GM12878 (cell line): ENCODE measurements around the gene IFT52. TPM values are rescaled to one million over a fixed set of nuclear protein-coding genes. Genes with fewer than 3 reads are reported as not detected.

Experiments used
- ATAC-seq: fragments of 200-7000 bp; cut with Tn5 transposase; 3 replicates; pipeline ENCODE4 v1.9.1; 2020; ENCODE audit warnings: mild to moderate bottlenecking, moderate library complexity
- Bru-seq: library from RNA; stranded (reverse); fragments of 400-500 nt; gene quantifications from one replicate; lab custom pipeline; 2021; lab: Mats Ljungman, UMichigan
- BruChase-seq, 2 experiments: library from RNA; stranded (reverse); fragments of 400-500 nt; gene quantifications; one replicate each; lab custom pipeline; 2021; lab: Mats Ljungman, UMichigan
- BruUV-seq: library from RNA; stranded (reverse); fragments of 400-500 nt; replicated peaks from 2 replicates; lab custom pipeline; 2021; lab: Mats Ljungman, UMichigan
- CTCF ChIA-PET: fragments of 300-600 bp; sonication (Branson Sonifier 250); formaldehyde crosslinking; extraction: SDS; loops from one replicate; lab custom pipeline; 2021; ENCODE audit warnings: inconsistent platforms; lab: Yijun Ruan, JAX
- POLR2A ChIA-PET: fragments of 350-600 bp; formaldehyde crosslinking; extraction: SDS; loops from one replicate; lab custom pipeline; 2021; ENCODE audit warnings: inconsistent platforms; lab: Charles Lee
- RAD21 ChIA-PET: fragments of 300-600 bp; sonication (Branson Sonifier 250); formaldehyde crosslinking; loops from one replicate; lab custom pipeline; 2023; ENCODE audit warnings: antibody characterized with exemption; ENCODE audit not compliant: unreplicated experiment; lab: Charles Lee
- SMC1A ChIA-PET: fragments of 300-600 bp; sonication (Branson Sonifier 250); formaldehyde crosslinking; loops from one replicate; lab custom pipeline; 2023; ENCODE audit not compliant: unreplicated experiment, uncharacterized antibody; lab: Charles Lee
- DNase-seq: peaks from one replicate; pipeline ENCODE4 v3.0.0-alpha.2; 2011; ENCODE audit warnings: low read depth, low spot score
- FAIRE-seq: peaks from 3 replicates; lab custom pipeline; 2011; peaks lifted over from hg19 to GRCh38; lab: Jason Lieb, UNC
- H2AFZ ChIP-seq: 2 replicates; pipeline ENCODE4 v1.6.0; 2011; ENCODE audit warnings: low read depth, low read length, control low read depth; ENCODE audit not compliant: control insufficient read depth
- H3K27ac ChIP-seq: 2 replicates; pipeline ENCODE4 v1.5.1; 2011; ENCODE audit warnings: control low read depth; ENCODE audit not compliant: control insufficient read depth, insufficient read depth
- H3K27me3 ChIP-seq, 2 experiments: replicated peaks in 1 of 2; 2 replicates each; pipeline versions ENCODE4 v1.6.0 to v1.6.1; 2011; ENCODE audit warnings: low read length in 1 of 2; ENCODE audit not compliant: control insufficient read depth in 2 of 2, insufficient read depth in 2 of 2
- H3K36me3 ChIP-seq, 2 experiments: 2 replicates each; pipeline ENCODE4 v1.5.1; 2011; ENCODE audit warnings: low read length in 1 of 2; ENCODE audit not compliant: control insufficient read depth in 2 of 2, insufficient read depth in 2 of 2
- H3K4me1 ChIP-seq: 2 replicates; pipeline ENCODE4 v1.6.1; 2011; ENCODE audit warnings: mild to moderate bottlenecking, low read length, moderate library complexity, mixed read lengths; ENCODE audit not compliant: control insufficient read depth, insufficient read depth
- H3K4me2 ChIP-seq: 2 replicates; pipeline ENCODE4 v1.6.0; 2011; ENCODE audit warnings: control low read depth; ENCODE audit not compliant: control insufficient read depth, insufficient read depth
- H3K4me3 ChIP-seq: fragments of 200-600 bp; sonication (generic); 2 replicates; pipeline ENCODE4 v1.5.1; 2016
- H3K79me2 ChIP-seq: 2 replicates; pipeline ENCODE4 v1.6.0; 2011; ENCODE audit warnings: low read length; ENCODE audit not compliant: control insufficient read depth, insufficient read depth
- H3K9ac ChIP-seq: 2 replicates; pipeline ENCODE4 v1.8.0; 2011; ENCODE audit warnings: low read length, control low read depth, mixed read lengths; ENCODE audit not compliant: control insufficient read depth, insufficient read depth
- H3K9me3 ChIP-seq: replicated peaks from 3 replicates; pipeline ENCODE4 v1.5.1; 2011; ENCODE audit warnings: mild to moderate bottlenecking, low read length; ENCODE audit not compliant: control insufficient read depth, insufficient read depth
- H4K20me1 ChIP-seq: 2 replicates; pipeline ENCODE4 v1.6.0; 2011; ENCODE audit not compliant: control insufficient read depth, insufficient read depth
- IRF3 ChIP-seq: fragments of 450-650 bp; IDR thresholded peaks from 2 replicates; pipeline ENCODE4 v1.6.1; 2014; ENCODE audit warnings: mild to moderate bottlenecking
- MLLT1 ChIP-seq: fragments of 450-650 bp; IDR thresholded peaks from 2 replicates; pipeline ENCODE4 v1.6.1; 2016; ENCODE audit warnings: mild to moderate bottlenecking
- ZNF207 ChIP-seq: fragments of 450-650 bp; IDR thresholded peaks from 2 replicates; pipeline ENCODE4 v1.6.1; 2014; ENCODE audit warnings: antibody characterized with exemption, mild to moderate bottlenecking, borderline replicate concordance
- WGBS: methylation state at CpG from one replicate; pipeline ENCODE4 v1.1.6; 2016; ENCODE audit warnings: low lambda C conversion rate; ENCODE audit not compliant: insufficient replicate concordance, insufficient coverage; ENCODE audit errors: missing lambda C conversion rate; 5-methylcytosine and 5-hydroxymethylcytosine counted together
- in situ Hi-C: fragments of 300-500 bp; cut with MboI; formaldehyde crosslinking; loops from 9 replicates; pipeline ENCODE4 v1.14.3; 2018; ENCODE audit warnings: mixed read lengths
- intact Hi-C: fragments of 100-400 bp; cut with micrococcal nuclease; formaldehyde crosslinking; loops from one replicate; pipeline ENCODE4 v1.14.2; 2022; ENCODE audit not compliant: unreplicated experiment
- long read RNA-seq, 2 experiments: library from polyadenylated mRNA; unstranded; transcript quantifications; one replicate each; pipeline ENCODE4 v2.0.0, GENCODE V29; 2019 to 2020
- polyA minus RNA-seq, 3 experiments: library from RNA; depleted of rRNA, polyadenylated mRNA; stranded (reverse); fragments of >200 nt; gene quantifications; 2 replicates each; pipeline ENCODE4 v1.2.3, GENCODE V29; 2011
- polyA plus RNA-seq, 11 experiments: library from polyadenylated mRNA; depleted of rRNA in 4 of 11; unstranded in 6 of 11; stranded (reverse) in 5 of 11; fragments of >200 nt; fragmentation: Nextera tagmentation in 4 of 11; fragmentation: Illumina TruSeq in 1 of 11; extraction: Ambion mirVana in 4 of 11; extraction: Trizol in 1 of 11; gene quantifications; 1 replicate in 1 of 11; 2 replicates in 10 of 11; pipeline versions ENCODE4 v1.2.1 to v1.2.3, GENCODE V29; 2011 to 2016; ENCODE audit warnings: inconsistent platforms in 2 of 11, missing spikeins in 2 of 11, low read depth in 1 of 11
- total RNA-seq, 4 experiments: library from RNA; depleted of rRNA in 3 of 4; stranded (reverse); fragments of >200 nt in 3 of 4; fragmentation: Illumina TruSeq in 1 of 4; extraction: Trizol in 1 of 4; gene quantifications; 2 replicates each; pipeline versions ENCODE4 v1.2.1 to v1.2.3, GENCODE V29; 2013 to 2021
- TF ChIP-seq, protein P1 (sequence below): fragments of 450-650 bp; IDR thresholded peaks from 2 replicates; pipeline ENCODE4 v1.6.1; 2017; ENCODE audit warnings: antibody characterized with exemption, mild to moderate bottlenecking, moderate library complexity

IFT52 gene, protein sequence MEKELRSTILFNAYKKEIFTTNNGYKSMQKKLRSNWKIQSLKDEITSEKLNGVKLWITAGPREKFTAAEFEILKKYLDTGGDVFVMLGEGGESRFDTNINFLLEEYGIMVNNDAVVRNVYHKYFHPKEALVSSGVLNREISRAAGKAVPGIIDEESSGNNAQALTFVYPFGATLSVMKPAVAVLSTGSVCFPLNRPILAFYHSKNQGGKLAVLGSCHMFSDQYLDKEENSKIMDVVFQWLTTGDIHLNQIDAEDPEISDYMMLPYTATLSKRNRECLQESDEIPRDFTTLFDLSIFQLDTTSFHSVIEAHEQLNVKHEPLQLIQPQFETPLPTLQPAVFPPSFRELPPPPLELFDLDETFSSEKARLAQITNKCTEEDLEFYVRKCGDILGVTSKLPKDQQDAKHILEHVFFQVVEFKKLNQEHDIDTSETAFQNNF
- 9.6 and 15.9 TPM in 2 replicates for total RNA-seq (2013; cell fraction: nucleolus; rRNA removed)
- total RNA-seq (2014; rRNA removed) (22.5 and 22.7 TPM in 2 replicates), total RNA-seq (2014; rRNA removed; fragmentation: Illumina TruSeq; extraction: Trizol) (23.3 and 26.0 TPM in 2 replicates), total RNA-seq (2021) (21.2 and 21.9 TPM in 2 replicates), polyA plus RNA-seq (2011; rRNA removed) (27.0 and 28.6 TPM in 2 replicates), polyA plus RNA-seq (2014; fragmentation: Illumina TruSeq; extraction: Trizol) (25.3 and 27.0 TPM in 2 replicates), polyA plus RNA-seq (2014; fragmentation: Nextera tagmentation; extraction: Ambion mirVana) (10 to 100 TPM; 26.7 to 28.2 TPM), polyA plus RNA-seq (2014; rRNA removed) (17.4 and 18.1 TPM in 2 replicates), polyA plus RNA-seq (2016; fragmentation: Nextera tagmentation; extraction: Ambion mirVana) (10 to 100 TPM; 30.4 to 30.5 TPM), polyA minus RNA-seq (2011; rRNA and poly(A)+ RNA removed) (26.1 and 30.7 TPM in 2 replicates), Bru-seq, nascent RNA (percentile 48 among the genes with signal in this experiment), BruChase-seq, experiment 1, labeled RNA remaining after a 6-hour chase (percentile 54 among the genes with signal in this experiment), BruChase-seq, experiment 2, labeled RNA remaining after a 2-hour chase (percentile 51 among the genes with signal in this experiment)
- polyA plus RNA-seq (2011; ENCODE audit: low read depth), result 11.1 TPM
- polyA plus RNA-seq (2011; cell fraction: cytosol; rRNA removed), result 24.5 and 25.4 TPM in 2 replicates
- 12.7 and 14.5 TPM in 2 replicates for polyA plus RNA-seq (2011; cell fraction: nucleus; rRNA removed)
- polyA plus RNA-seq (2012), result 14.9 and 16.0 TPM in 2 replicates
- 7.6 and 8.1 TPM in 2 replicates for polyA minus RNA-seq (2011; cell fraction: cytosol; rRNA and poly(A)+ RNA removed)
- polyA minus RNA-seq (2011; cell fraction: nucleus; rRNA and poly(A)+ RNA removed), result 4.2 and 5.9 TPM in 2 replicates
- long read RNA-seq, experiment 1, transcript IFT52-202 (14 exons, 1,599 nt), result major isoform, 14 of 31 reads
- long read RNA-seq, experiment 1, transcript IFT52-201 (14 exons, 1,757 nt), result major isoform, 14 of 31 reads
- long read RNA-seq, experiment 1, partial matches to known transcripts, result 2 of 31 reads
- long read RNA-seq, experiment 1, other reads (novel, unspliced or antisense), result 1 of 31 reads
- long read RNA-seq, experiment 2, transcript IFT52-202 (14 exons, 1,599 nt), result minor isoform, 40 of 120 reads
- long read RNA-seq, experiment 2, transcript IFT52-201 (14 exons, 1,757 nt), result major isoform, 46 of 120 reads
- long read RNA-seq, experiment 2, partial matches to known transcripts, result 13 of 120 reads
- long read RNA-seq, experiment 2, other reads (novel, unspliced or antisense), result 21 of 120 reads

- CTCF ChIA-PET, result interaction anchor here (1.0 to 1.2 kb wide), 3 partner anchors 52 to 142 kb away, joined by 3 to 6 read pairs (median 4); no protein-coding TSS in a partner anchor
- RAD21 ChIA-PET, result interaction anchor here (0.9 to 1.2 kb wide), 3 partner anchors 91 to 101 kb away, joined by 3 to 7 read pairs (median 5); no protein-coding TSS in a partner anchor
- peak within 1 kb of the TSS; percentile 92 for H3K27ac ChIP-seq
- no peaks in the 10 kb centered on the region for H3K9me3 ChIP-seq
- FAIRE-seq (peak; percentile 96), ATAC-seq (peak; percentile 99), DNase-seq (peak; percentile 81)
- POLR2A ChIA-PET, result interaction anchor here (0.6 to 1.3 kb wide), 4 partner anchors 53 to 1299 kb away, joined by 3 read pairs; no protein-coding TSS in a partner anchor
- peak within 1 kb of the TSS; percentile 93 for H3K4me2 ChIP-seq
- H3K4me1 ChIP-seq, result peaks cover 5% of the 10 kb centered on the region; the same call in 1 of the 2 replicates
- intact Hi-C loops (no loop called here), in situ Hi-C loops (no loop called here)
- 1% methylated on average over 67 of the region's 68 CpGs for WGBS
- no TSS peak for BruUV-seq
- SMC1A ChIA-PET, result interaction anchor here (1.1 to 1.3 kb wide), 2 partner anchors 52 to 490 kb away, joined by 3 to 5 read pairs; no protein-coding TSS in a partner anchor
- no peaks in the 10 kb centered on the region for H4K20me1 ChIP-seq
- peak within 1 kb of the TSS; percentile 99 for H2AFZ ChIP-seq
- no peaks in the 10 kb centered on the region for H3K27me3 ChIP-seq
- H3K4me3 ChIP-seq, result peak within 1 kb of the TSS; percentile 84
- H3K9ac ChIP-seq, result peak within 1 kb of the TSS; percentile 85
- no peaks in the 10 kb centered on the region for H3K36me3 ChIP-seq
- no peaks in the 10 kb centered on the region for H3K79me2 ChIP-seq
- TF ChIP-seq, protein P1, sequence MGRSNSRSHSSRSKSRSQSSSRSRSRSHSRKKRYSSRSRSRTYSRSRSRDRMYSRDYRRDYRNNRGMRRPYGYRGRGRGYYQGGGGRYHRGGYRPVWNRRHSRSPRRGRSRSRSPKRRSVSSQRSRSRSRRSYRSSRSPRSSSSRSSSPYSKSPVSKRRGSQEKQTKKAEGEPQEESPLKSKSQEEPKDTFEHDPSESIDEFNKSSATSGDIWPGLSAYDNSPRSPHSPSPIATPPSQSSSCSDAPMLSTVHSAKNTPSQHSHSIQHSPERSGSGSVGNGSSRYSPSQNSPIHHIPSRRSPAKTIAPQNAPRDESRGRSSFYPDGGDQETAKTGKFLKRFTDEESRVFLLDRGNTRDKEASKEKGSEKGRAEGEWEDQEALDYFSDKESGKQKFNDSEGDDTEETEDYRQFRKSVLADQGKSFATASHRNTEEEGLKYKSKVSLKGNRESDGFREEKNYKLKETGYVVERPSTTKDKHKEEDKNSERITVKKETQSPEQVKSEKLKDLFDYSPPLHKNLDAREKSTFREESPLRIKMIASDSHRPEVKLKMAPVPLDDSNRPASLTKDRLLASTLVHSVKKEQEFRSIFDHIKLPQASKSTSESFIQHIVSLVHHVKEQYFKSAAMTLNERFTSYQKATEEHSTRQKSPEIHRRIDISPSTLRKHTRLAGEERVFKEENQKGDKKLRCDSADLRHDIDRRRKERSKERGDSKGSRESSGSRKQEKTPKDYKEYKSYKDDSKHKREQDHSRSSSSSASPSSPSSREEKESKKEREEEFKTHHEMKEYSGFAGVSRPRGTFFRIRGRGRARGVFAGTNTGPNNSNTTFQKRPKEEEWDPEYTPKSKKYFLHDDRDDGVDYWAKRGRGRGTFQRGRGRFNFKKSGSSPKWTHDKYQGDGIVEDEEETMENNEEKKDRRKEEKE, result peak; percentile 93
- TF ChIP-seq MLLT1 (0 out of 2 replicates have a peak, but pooled peaks have one; percentile 60), IRF3 (peak; percentile 61; the same call in 1 of the 2 replicates), ZNF207 (peak; percentile 95; the same call in 1 of the 2 replicates)
Observed at GRCh38 chr20:43590392-43591303, at the start of gene IFT52. TSS of gene IFT52 (plus strand) at chr20:43590937. CDS start at chr20:43594699, 3,762 bp downstream.
